Activated T-helper 1 cell treated with anti-CD3 and anti-CD28 coated beads, Interleukin-12 subunit alpha, Interleukin-12 subunit beta, Interleukin-2, Interleukin-4 antibody, amounts not matched to agents 30 ng/mL and 10 ng/mL and 1 ng/mL, durations not matched to agents 14 hours and 24 hours and 36 hours (primary cell): Measurements from ENCODE around the gene FNDC3A. TPM values are rescaled to one million over a fixed set of nuclear protein-coding genes. Genes with fewer than 3 reads are reported as not detected.
"Not testable (repeated sequence)": the region's sequence is repeated elsewhere in the genome, so short reads cannot be mapped to it uniquely, and the experiment has no call there.

ENCODE experiments used
- DNase-seq: peaks from one replicate; pipeline ENCODE4 v3.0.0; 2021; ENCODE audit warnings: low spot score
- H3K27ac Mint-ChIP-seq: one replicate; pipeline ENCODE4 v1.8.0; 2021; ENCODE audit warnings: mild to moderate bottlenecking, mixed read lengths
- H3K27me3 Mint-ChIP-seq: one replicate; pipeline ENCODE4 v1.8.0; 2022; ENCODE audit warnings: mild to moderate bottlenecking, moderate library complexity, mixed read lengths; ENCODE audit not compliant: insufficient read depth
- H3K36me3 Mint-ChIP-seq: one replicate; pipeline ENCODE4 v1.8.0; 2021; ENCODE audit warnings: low read depth, mixed read lengths
- H3K4me1 Mint-ChIP-seq: one replicate; pipeline ENCODE4 v1.8.0; 2021; ENCODE audit warnings: low read depth, mixed read lengths
- H3K4me3 Mint-ChIP-seq: one replicate; pipeline ENCODE4 v1.8.0; 2021; ENCODE audit warnings: mild to moderate bottlenecking, moderate library complexity, mixed read lengths
- H3K9me3 Mint-ChIP-seq: one replicate; pipeline ENCODE4 v1.8.0; 2021; ENCODE audit warnings: mixed read lengths
- intact Hi-C: fragments of 100-400 bp; cut with micrococcal nuclease; formaldehyde crosslinking; loops from one replicate; pipeline ENCODE4 v1.15.1; 2024
- total RNA-seq: library from RNA; stranded (reverse); gene quantifications from 2 replicates; pipeline ENCODE4 v1.2.3, GENCODE V29; 2022

FNDC3A gene
- total RNA-seq, 1 donor from 2014 or later = 26.9 TPM

DNA sequence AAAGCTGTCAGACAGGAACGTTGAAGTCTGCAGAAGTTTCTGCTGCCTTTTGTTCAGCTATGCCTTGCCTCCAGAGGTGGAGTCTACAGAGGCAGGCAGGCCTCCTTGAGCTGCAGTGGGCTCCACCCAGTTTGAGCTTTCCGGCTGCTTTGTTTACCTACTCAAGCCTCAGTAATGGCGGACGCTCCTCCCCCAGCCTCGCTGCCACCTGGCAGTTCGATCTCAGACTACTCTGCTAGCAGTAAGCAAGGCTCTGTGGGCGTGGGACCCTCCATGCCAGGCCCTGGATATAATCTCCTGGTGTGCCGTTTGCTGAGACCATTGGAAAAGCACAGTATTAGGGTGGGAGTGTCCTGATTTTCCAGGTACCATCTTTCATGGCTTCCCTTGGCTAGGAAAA, 187.4 kb downstream of the FNDC3A start:
- H3K4me3 Mint-ChIP-seq, DNase-seq, H3K27me3 Mint-ChIP-seq, H3K27ac Mint-ChIP-seq, H3K4me1 Mint-ChIP-seq, intact Hi-C loops: not testable (repeated sequence)
- peaks cover 60% of the 10 kb centered on the region for H3K36me3 Mint-ChIP-seq
- H3K9me3 Mint-ChIP-seq = peaks cover 27% of the 10 kb centered on the region

DNA sequence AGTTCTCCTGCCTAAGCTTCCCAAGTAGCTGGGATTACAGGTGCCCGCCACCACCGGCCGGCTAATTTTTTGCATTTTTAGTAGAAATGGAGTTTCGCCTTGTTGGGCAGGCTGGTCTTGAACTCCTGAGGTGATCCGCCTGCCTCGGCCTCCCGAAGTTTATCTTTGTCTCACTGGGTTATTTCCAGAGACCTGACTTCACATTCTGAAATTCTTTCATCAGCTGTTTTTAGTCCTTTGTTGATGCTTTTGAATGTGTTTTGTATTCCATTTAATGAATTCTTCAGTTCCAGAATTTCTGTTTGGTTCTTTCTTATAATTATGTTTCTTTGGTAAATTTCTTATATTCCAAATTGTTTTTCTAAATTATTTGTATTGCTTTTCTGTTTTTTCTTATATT, 189.0 kb downstream of the FNDC3A start:
- DNase-seq = no peak
- H3K27ac Mint-ChIP-seq = no peak overlapping the region
- peaks cover 50% of the 10 kb centered on the region for H3K36me3 Mint-ChIP-seq
- intact Hi-C loops = no loop called here
- H3K4me3 Mint-ChIP-seq = no peak overlapping the region
- H3K27me3 Mint-ChIP-seq = no peaks in the 10 kb centered on the region
- peaks cover 27% of the 10 kb centered on the region for H3K9me3 Mint-ChIP-seq
- H3K4me1 Mint-ChIP-seq = no peaks in the 10 kb centered on the region

DNA sequence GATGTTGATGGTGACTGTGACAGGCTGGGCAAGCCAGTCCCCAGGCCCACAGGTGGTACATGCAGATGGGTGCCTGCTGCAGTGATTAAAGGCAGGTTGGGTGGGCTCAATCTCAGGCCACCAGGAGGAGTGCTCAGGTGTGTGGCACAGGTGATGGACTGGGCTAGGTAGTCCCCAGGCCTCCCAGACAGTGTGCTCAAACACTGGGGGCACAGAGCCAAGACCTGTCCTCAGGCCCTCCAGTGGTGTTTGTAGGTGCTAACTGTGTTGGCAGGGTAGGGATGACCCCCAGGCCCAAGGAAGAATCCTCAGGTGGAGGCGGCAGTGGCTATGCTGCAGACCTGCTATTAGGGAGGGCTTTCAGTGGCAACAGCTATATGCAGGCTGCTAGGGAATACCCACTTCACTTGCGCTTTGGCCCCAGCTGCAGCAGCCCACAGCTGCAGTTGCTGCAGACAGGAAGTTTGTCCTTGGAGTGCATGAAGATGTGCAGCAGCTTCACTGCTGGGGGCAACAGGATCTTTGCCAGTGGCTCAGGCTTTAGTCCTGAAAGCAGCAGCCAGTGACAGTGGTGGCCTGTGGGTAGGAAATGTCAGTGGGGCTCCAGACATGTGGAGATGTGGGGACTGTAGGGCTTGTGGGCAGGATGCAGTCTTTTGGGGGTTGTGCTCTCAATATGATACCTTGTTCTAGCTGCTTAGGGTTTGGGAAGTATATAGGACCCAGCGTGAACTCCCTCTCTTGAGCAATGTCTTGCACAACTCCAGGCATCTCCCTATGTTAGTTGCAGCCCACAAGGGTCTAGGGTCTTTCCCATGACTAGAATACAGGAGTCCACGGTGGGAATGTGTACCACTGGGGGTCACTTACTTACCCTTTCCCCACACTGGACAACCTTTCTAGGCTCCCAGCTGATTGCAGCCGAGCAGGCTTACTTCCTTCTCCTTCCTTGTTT, 190.4 kb downstream of the FNDC3A start:
- intact Hi-C loops = no loop called here
- H3K4me3 Mint-ChIP-seq = no peak overlapping the region
- no peak overlapping the region for H3K27ac Mint-ChIP-seq
- H3K4me1 Mint-ChIP-seq = no peaks in the 10 kb centered on the region
- peaks cover 39% of the 10 kb centered on the region for H3K36me3 Mint-ChIP-seq
- no peaks in the 10 kb centered on the region for H3K27me3 Mint-ChIP-seq
- DNase-seq = no peak
- peaks cover 24% of the 10 kb centered on the region for H3K9me3 Mint-ChIP-seq

DNA sequence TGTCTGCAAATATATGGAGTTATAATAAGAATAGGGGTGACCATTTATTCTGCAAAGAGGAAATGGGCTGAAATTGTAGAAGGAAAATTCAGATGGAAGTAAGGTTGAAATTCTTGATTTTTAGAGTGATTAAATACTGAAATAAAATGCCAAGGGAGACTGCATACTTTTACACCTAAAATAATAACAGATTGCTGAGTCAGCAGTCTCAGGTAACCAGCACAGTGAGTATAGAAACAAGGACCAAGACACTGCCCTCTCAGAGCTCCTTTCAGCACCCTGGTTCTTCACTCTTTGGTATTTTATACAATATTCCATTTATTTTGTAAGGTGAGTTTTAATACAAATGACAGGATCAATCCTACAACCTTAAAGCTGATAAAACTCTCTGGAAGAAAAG, 195.6 kb downstream of the FNDC3A start:
- Mint-ChIP-seq H3K27me3 (no peaks in the 10 kb centered on the region), H3K36me3 (peaks cover 25% of the 10 kb centered on the region), H3K9me3 (no peaks in the 10 kb centered on the region), H3K4me3 (no peak overlapping the region), H3K4me1 (no peaks in the 10 kb centered on the region), H3K27ac (no peak overlapping the region)
- intact Hi-C loops = no loop called here
- no peak for DNase-seq

DNA sequence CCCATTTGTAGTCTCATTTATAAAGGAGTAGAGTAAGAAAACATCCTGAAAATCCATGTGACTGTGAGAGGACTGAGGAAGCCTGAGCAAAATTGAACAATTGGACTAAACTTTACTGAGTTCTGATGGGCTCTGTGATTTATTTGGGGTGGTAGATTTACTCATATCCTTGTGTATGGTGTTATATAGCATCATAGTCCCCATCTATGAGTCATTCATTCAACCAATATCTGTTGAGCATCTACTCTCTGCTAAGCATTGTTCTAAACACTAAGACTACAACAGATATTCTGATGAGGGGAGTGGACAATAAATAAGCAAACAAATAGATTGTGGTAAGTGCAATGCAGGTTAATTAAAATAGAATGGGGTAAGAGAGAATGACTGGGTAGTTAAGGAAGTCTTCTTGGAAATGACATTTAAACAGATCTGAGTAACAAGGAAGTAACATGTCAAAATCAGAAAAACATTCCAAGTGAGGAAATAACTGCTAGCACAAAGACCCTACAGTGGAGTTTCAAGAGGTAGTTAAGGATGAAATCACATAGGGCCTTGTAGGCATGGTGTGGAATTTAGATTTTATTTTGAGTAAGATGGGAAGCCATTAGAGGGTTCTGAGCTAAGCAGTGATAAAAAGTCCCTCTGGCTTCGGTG, 208.1 kb downstream of the FNDC3A start:
- no peak for DNase-seq
- Mint-ChIP-seq H3K27me3 (no peaks in the 10 kb centered on the region), H3K36me3 (peaks cover 39% of the 10 kb centered on the region), H3K4me3 (no peak overlapping the region), H3K27ac (no peak overlapping the region), H3K9me3 (no peaks in the 10 kb centered on the region), H3K4me1 (peaks cover 8% of the 10 kb centered on the region)
- intact Hi-C loops = no loop called here

DNA sequence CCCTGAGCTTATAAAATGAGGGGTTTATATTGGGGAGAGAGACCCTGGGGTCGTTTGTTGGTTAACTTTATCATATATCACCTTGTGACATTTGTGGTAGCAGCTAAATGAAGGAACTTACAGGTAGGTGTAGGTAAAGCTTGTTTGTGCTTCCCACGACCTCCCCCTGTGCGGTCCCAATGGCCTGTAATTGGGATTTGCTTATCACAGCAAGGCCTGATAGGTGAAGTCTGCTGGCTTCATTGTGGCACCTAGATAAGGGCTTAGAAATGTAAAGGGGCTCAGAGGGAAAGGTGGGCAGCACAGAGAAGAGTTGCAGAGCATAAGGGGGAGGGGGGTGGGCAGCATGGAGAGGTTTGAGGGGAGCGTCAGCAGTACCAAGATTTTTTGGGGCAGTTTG, 208.9 kb downstream of the FNDC3A start:
- Mint-ChIP-seq H3K36me3 (peaks cover 37% of the 10 kb centered on the region), H3K4me1 (peaks cover 8% of the 10 kb centered on the region)

DNA sequence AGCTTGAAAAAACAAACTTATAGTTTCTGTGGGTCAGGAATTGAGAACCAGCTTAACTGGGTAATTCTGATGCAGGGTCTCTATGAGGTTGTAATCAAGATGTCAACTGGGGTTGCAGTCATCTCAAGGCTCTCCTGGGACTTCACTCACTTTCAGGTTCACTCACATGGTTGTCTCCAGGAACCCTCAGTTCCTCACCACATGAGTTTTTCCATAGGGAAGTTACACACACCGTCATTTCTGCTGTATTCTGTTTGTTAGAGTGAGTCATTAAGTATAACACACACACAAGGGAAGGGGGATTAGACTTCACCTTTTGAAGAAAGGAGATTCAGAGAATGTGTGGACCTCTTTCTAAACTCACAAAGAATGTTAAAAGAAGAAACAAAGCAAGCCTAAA, 209.6 kb downstream of the FNDC3A start:
- H3K4me1 Mint-ChIP-seq = peaks cover 8% of the 10 kb centered on the region
- H3K27me3 Mint-ChIP-seq = no peaks in the 10 kb centered on the region
- H3K9me3 Mint-ChIP-seq = no peaks in the 10 kb centered on the region
- intact Hi-C loops = no loop called here
- no peak overlapping the region for H3K27ac Mint-ChIP-seq
- no peak overlapping the region for H3K4me3 Mint-ChIP-seq
- no peak for DNase-seq
- peaks cover 34% of the 10 kb centered on the region for H3K36me3 Mint-ChIP-seq

More for the DNA sequence above, 208.9 kb downstream of the FNDC3A start:
- intact Hi-C loops = no loop called here
- Mint-ChIP-seq H3K27ac (no peak overlapping the region), H3K27me3 (no peaks in the 10 kb centered on the region), H3K9me3 (no peaks in the 10 kb centered on the region), H3K4me3 (no peak overlapping the region)
- DNase-seq = no peak

DNA sequence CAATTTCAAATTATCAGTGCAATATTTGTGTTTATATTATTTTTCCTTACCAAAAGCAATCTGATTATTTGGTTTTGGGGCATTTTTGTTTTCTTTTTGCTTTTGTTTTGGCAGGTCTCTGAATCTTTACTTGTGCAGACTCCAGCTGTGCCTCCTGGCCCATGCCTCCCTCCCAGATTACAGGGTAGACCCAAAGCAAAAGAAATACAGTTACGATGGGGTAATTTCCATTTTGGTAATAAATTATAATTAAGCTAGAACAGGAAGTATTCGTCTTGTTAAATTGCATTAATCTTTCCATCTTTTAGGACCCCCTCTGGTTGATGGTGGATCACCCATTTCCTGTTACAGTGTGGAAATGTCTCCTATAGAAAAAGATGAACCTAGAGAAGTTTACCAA, 215.2 kb downstream of the FNDC3A start:
- Mint-ChIP-seq H3K27me3 (no peaks in the 10 kb centered on the region), H3K9me3 (no peaks in the 10 kb centered on the region), H3K27ac (no peak overlapping the region), H3K4me1 (no peaks in the 10 kb centered on the region), H3K36me3 (peaks cover 33% of the 10 kb centered on the region), H3K4me3 (no peak overlapping the region)
- intact Hi-C loops = no loop called here
- no peak for DNase-seq

DNA sequence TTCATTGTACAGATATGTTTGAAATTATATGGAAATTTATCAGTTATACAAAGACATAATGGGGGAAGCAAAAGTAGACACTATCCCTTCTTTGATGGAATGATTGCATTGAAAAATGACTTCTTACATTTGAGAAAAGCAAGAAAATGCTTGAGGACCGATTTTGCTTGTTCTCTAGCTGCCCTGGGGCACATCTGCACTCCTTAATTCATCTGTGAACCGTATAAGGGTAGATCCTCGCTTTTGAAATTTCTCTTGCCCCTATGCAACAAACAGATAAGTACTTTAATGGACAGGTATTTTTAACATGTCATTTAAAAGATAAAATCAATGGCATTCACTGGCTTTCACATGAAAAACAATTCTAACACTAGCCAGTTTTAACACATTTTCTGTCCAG, 230.9 kb downstream of the FNDC3A start:
- no peak for DNase-seq
- H3K4me3 Mint-ChIP-seq = no peak overlapping the region
- H3K4me1 Mint-ChIP-seq = no peaks in the 10 kb centered on the region
- no peaks in the 10 kb centered on the region for H3K27me3 Mint-ChIP-seq
- intact Hi-C loops = no loop called here
- no peak overlapping the region for H3K27ac Mint-ChIP-seq
- H3K36me3 Mint-ChIP-seq = peaks cover 29% of the 10 kb centered on the region
- no peaks in the 10 kb centered on the region for H3K9me3 Mint-ChIP-seq

DNA sequence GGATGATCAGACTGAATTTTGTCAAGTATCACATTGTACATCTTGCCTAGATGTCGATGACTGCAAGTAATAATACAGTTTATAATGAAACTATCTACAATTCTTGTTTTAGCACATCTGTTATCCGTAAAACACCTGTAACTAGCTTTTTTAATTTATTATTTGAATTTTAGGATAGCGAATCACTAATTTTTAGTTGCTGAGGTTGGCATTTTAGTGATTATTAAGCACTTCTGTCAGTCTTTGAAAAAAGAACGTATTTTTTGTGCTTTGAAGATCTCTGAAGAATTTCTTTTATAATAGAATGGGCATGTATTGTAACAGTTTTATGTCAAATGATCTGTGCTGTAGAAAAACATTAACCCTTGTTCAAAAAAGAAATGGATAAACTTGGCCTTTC, 232.9 kb downstream of the FNDC3A start:
- H3K36me3 Mint-ChIP-seq = peaks cover 26% of the 10 kb centered on the region
- no peaks in the 10 kb centered on the region for H3K27me3 Mint-ChIP-seq
- H3K4me3 Mint-ChIP-seq = no peak overlapping the region
- H3K27ac Mint-ChIP-seq = no peak overlapping the region
- no peaks in the 10 kb centered on the region for H3K4me1 Mint-ChIP-seq
- DNase-seq = no peak
- no peaks in the 10 kb centered on the region for H3K9me3 Mint-ChIP-seq
- intact Hi-C loops = no loop called here

DNA sequence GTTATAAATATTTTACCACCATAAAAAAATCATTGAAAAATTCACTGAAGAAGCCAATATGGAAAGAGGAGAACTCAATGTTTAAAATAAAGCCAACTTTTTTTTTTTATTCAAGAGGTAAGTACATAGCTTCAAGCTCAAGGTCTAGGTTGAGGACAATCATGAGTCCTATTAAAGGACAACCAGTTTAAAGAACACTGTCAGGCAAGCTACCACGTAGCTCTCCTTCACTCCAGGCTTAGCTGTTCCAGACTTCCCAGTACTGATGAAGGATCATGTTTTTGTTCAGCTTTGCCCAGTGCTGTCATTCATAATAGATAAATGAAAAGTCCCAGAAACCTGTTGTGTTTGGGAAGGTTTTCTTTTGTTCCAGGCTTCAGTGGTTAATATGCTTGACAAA, 234.4 kb downstream of the FNDC3A start:
- H3K4me3 Mint-ChIP-seq = no peak overlapping the region
- intact Hi-C loops = no loop called here
- no peaks in the 10 kb centered on the region for H3K27me3 Mint-ChIP-seq
- H3K27ac Mint-ChIP-seq = no peak overlapping the region
- H3K36me3 Mint-ChIP-seq = peaks cover 17% of the 10 kb centered on the region
- DNase-seq = no peak
- no peaks in the 10 kb centered on the region for H3K9me3 Mint-ChIP-seq
- peaks cover 9% of the 10 kb centered on the region for H3K4me1 Mint-ChIP-seq

DNA sequence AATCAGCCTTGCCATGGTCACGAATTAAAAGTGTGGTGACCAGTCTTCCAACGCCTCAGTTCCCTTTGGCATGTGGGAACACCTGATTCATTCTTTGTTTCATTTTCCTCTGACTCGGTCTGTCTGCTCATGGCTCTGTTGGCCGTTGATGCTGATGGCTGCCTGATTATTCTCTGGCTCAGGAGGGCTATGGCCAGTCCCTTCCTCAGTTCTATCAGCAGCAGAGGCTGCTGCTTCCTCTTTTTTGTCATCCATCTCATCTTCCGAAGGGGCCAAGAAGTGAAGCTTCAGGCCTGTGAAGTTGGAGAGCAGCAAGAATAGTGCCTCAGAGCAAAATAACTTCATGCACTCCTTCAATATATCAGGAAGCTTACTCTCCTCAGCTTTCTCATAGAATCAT, 235.0 kb downstream of the FNDC3A start:
- Mint-ChIP-seq H3K4me3 (no peak overlapping the region), H3K36me3 (peaks cover 14% of the 10 kb centered on the region), H3K27ac (no peak overlapping the region), H3K9me3 (no peaks in the 10 kb centered on the region), H3K4me1 (peaks cover 11% of the 10 kb centered on the region), H3K27me3 (no peaks in the 10 kb centered on the region)
- intact Hi-C loops = no loop called here
- DNase-seq = no peak

DNA sequence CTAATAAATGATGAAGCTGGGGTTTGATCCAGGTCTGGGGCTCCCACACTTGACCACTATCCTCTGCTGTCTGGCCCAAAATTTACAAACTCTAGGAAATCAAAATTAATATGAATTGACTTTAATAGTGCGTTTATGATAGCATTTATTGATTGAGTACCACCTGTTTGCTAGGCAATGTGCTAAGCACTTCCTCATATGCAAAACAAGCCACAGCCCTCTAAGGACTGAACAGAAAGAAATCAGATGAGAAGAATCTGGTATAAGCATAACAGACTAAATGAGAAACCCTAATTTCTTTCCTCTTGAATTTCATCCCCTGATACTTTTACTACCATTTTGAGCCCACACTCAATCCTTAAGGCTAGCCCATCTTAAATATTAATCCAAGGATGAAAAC, 237.8 kb downstream of the FNDC3A start:
- no peaks in the 10 kb centered on the region for H3K36me3 Mint-ChIP-seq
- no peak overlapping the region for H3K4me3 Mint-ChIP-seq
- DNase-seq = no peak
- no peaks in the 10 kb centered on the region for H3K9me3 Mint-ChIP-seq
- peaks cover 26% of the 10 kb centered on the region for H3K4me1 Mint-ChIP-seq
- H3K27me3 Mint-ChIP-seq = peaks cover 12% of the 10 kb centered on the region
- no peak overlapping the region for H3K27ac Mint-ChIP-seq
- intact Hi-C loops = no loop called here
